B cell (primary cell): ENCODE results near the gene ZNF503. TPM values are rescaled to one million over a fixed set of nuclear protein-coding genes. Genes with fewer than 3 reads are reported as not detected.

Source experiments
- ATAC-seq: fragments of 200-7000 bp; cut with Tn5 transposase; one replicate; pipeline ENCODE4 v1.10.0; 2021; ENCODE audit warnings: low read depth, mild to moderate bottlenecking, moderate number of reproducible peaks, moderate library complexity
- CTCF ChIA-PET: fragments of 350-600 bp; sonication (Branson Sonifier 250); formaldehyde crosslinking; loops from one replicate; lab custom pipeline; 2021; ENCODE audit warnings: antibody characterized with exemption, inconsistent platforms; lab: Charles Lee
- POLR2A ChIA-PET: fragments of 350-600 bp; sonication (Branson Sonifier 250); formaldehyde crosslinking; loops from one replicate; lab custom pipeline; 2021; ENCODE audit warnings: antibody characterized with exemption; lab: Charles Lee
- DNase-seq: peaks from one replicate; pipeline ENCODE4 v3.0.0; 2013
- H2AFZ ChIP-seq: 2 replicates; pipeline ENCODE4 v1.6.1; 2012; ENCODE audit warnings: mild to moderate bottlenecking, low read depth, low read length; ENCODE audit not compliant: insufficient read depth, poor library complexity, severe bottlenecking
- H3K27ac ChIP-seq, 2 donors: 1 replicate in 1 of 2; 2 replicates in 1 of 2; pipeline ENCODE4 v1.5.1; 2012 to 2013; ENCODE audit warnings: low read length in 2 of 2, mild to moderate bottlenecking in 2 of 2, moderate library complexity in 1 of 2
- H3K27me3 ChIP-seq, 4 experiments: fragments of 200-600 bp in 1 of 4; sonication (generic) in 1 of 4; replicated peaks in 1 of 4; 1 replicate in 2 of 4; 2 replicates in 2 of 4; pipeline versions ENCODE4 v1.6.1 to v1.7.0; 2013 to 2016; ENCODE audit warnings: low read length in 3 of 4, mild to moderate bottlenecking in 2 of 4, mixed read lengths in 1 of 4, moderate library complexity in 1 of 4; ENCODE audit not compliant: insufficient read depth in 4 of 4, control insufficient read depth in 3 of 4; ENCODE audit errors: control extremely low read depth in 1 of 4
- H3K36me3 ChIP-seq, 2 experiments: replicated peaks in 1 of 2; 1 replicate in 1 of 2; 2 replicates in 1 of 2; pipeline versions ENCODE4 v1.6.1 to v1.7.1; 2013; ENCODE audit warnings: low read length in 1 of 2; ENCODE audit not compliant: insufficient read depth in 2 of 2, control insufficient read depth in 1 of 2; ENCODE audit errors: control extremely low read depth in 1 of 2, extremely low read depth in 1 of 2
- H3K4me1 ChIP-seq, 2 donors: fragments of 200-600 bp in 1 of 2; sonication (generic) in 1 of 2; 1 replicate in 1 of 2; 2 replicates in 1 of 2; pipeline versions ENCODE4 v1.5.1 to v1.6.1; 2013 to 2017; ENCODE audit warnings: low read length in 2 of 2; ENCODE audit not compliant: control insufficient read depth in 2 of 2, insufficient read depth in 2 of 2
- H3K4me2 ChIP-seq: replicated peaks from 2 replicates; pipeline ENCODE3; 2012; ENCODE audit warnings: mild to moderate bottlenecking, low read depth, low read length; ENCODE audit not compliant: poor library complexity, severe bottlenecking
- H3K4me3 ChIP-seq, 5 experiments: fragments of 200-600 bp in 1 of 5; sonication (generic) in 1 of 5; 1 replicate in 3 of 5; 2 replicates in 2 of 5; pipeline versions ENCODE4 v1.5.1 to v1.7.0; 2011 to 2016; ENCODE audit warnings: low read length in 4 of 5, mild to moderate bottlenecking in 4 of 5, low read depth in 2 of 5, control low read depth in 1 of 5, moderate library complexity in 1 of 5; ENCODE audit not compliant: insufficient read depth in 1 of 5; ENCODE audit errors: control extremely low read depth in 1 of 5, extremely low read depth in 1 of 5
- H3K79me2 ChIP-seq: fragments of 200-600 bp; sonication (generic); one replicate; pipeline ENCODE4 v1.6.0; 2016; ENCODE audit warnings: low read length; ENCODE audit not compliant: control insufficient read depth, insufficient read depth
- H3K9ac ChIP-seq: fragments of 200-600 bp; sonication (generic); 2 replicates; pipeline ENCODE4 v1.6.1; 2017; ENCODE audit warnings: mild to moderate bottlenecking, low read length, moderate library complexity
- H3K9me3 ChIP-seq, 3 donors: one replicate each; pipeline versions ENCODE4 v1.6.1 to v1.7.1; 2013; ENCODE audit warnings: low read length in 2 of 3; ENCODE audit not compliant: control insufficient read depth in 2 of 3, insufficient read depth in 1 of 3; ENCODE audit errors: control extremely low read depth in 1 of 3
- H4K20me1 ChIP-seq: 2 replicates; pipeline ENCODE4 v1.6.0; 2012; ENCODE audit warnings: mild to moderate bottlenecking, low read length; ENCODE audit not compliant: insufficient read depth, control insufficient read depth, poor library complexity, severe bottlenecking
- H3K27ac Mint-ChIP-seq: one replicate; pipeline ENCODE4 v1.8.0; 2021; ENCODE audit warnings: mixed read lengths
- H3K27me3 Mint-ChIP-seq: one replicate; pipeline ENCODE4 v1.8.0; 2021; ENCODE audit warnings: mixed read lengths
- H3K4me1 Mint-ChIP-seq: one replicate; pipeline ENCODE4 v1.8.0; 2021; ENCODE audit warnings: mixed read lengths
- H3K4me3 Mint-ChIP-seq: one replicate; pipeline ENCODE4 v1.8.0; 2021; ENCODE audit warnings: mixed read lengths
- H3K9me3 Mint-ChIP-seq: one replicate; pipeline ENCODE4 v1.8.0; 2022; ENCODE audit warnings: mixed read lengths; ENCODE audit not compliant: insufficient read depth
- EZH2 ChIP-seq: IDR thresholded peaks from 2 replicates; pipeline ENCODE4 v1.6.1; 2012; ENCODE audit warnings: borderline replicate concordance, low read depth, mild to moderate bottlenecking, moderate library complexity, low read length; ENCODE audit not compliant: insufficient read depth, poor library complexity, severe bottlenecking
- WGBS: methylation state at CpG from one replicate; pipeline ENCODE4 v1.1.5; 2013; ENCODE audit warnings: missing lambda C conversion rate; ENCODE audit not compliant: insufficient coverage; 5-methylcytosine and 5-hydroxymethylcytosine counted together
- intact Hi-C: fragments of 100-400 bp; cut with micrococcal nuclease; formaldehyde crosslinking; loops from one replicate; pipeline ENCODE4 v1.10.0; 2022
- polyA plus RNA-seq: library from polyadenylated mRNA; depleted of rRNA; stranded (reverse); fragments of >200 nt; gene quantifications from 2 replicates; pipeline ENCODE4 v1.2.3, GENCODE V29; 2012
- total RNA-seq, 2 donors: library from RNA; stranded (reverse); fragments of 120-200 nt in 1 of 2; gene quantifications; 1 replicate in 1 of 2; 2 replicates in 1 of 2; pipeline versions ENCODE4 v1.2.3 to v1.2.4, GENCODE V29; 2013 to 2022
- TF ChIP-seq, protein P1 (sequence below): fragments of 200-600 bp; IDR thresholded peaks from one replicate; pipeline ENCODE4 v1.8.0; 2022; ENCODE audit warnings: antibody characterized with exemption, mild to moderate bottlenecking

The ZNF503 gene
- total and polyA plus RNA-seq, 2 donors (not counting 1 experiment from before 2014, with no cell fraction given), result 0.04 TPM; not detected in 1

DNA sequence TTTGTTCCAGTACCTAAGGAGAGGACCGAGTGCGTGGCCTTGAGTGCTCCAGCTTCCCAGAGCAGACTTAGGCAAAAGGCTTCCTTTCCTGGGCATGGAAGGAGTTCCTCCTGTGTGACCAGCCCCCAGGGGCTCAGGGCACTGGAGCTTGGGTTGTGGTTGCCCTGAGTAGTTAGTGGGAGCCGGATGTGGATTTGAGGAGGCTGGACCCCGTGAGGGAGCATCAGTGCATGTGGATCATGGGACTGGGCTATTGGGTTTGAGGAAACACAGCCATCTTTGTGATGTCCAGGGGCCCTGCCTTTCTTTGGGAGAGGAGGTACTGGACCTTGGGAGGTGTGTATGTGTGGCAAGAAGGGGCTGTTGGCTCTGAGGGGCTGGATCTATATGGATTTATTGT lies 38.2 kb upstream of the ZNF503 start:
- 75% methylated on average over 4 of the region's 4 CpGs for WGBS
- Mint-ChIP-seq H3K27me3 (peaks cover 24% of the 10 kb centered on the region), H3K9me3 (peaks cover 10% of the 10 kb centered on the region), H3K27ac (no peak overlapping the region), H3K4me3 (no peak overlapping the region), H3K4me1 (no peaks in the 10 kb centered on the region)
- no peaks in the 10 kb centered on the region for H3K36me3 ChIP-seq
- H3K9me3 ChIP-seq, result peaks cover 4 to 11% (median 4%) of the 10 kb centered on the region in 3 donors
- H3K27me3 ChIP-seq, result peaks cover 0 to 5% (median 0%) of the 10 kb centered on the region in 4 experiments
- no peaks in the 10 kb centered on the region for H4K20me1 ChIP-seq
- H3K4me1 ChIP-seq, result no peaks in the 10 kb centered on the region
- POLR2A ChIA-PET, result no interaction called here
- H3K9ac ChIP-seq, result no peak overlapping the region
- CTCF ChIA-PET, result no interaction called here
- no peak for ATAC-seq
- no peak for DNase-seq
- no peak overlapping the region for H3K4me2 ChIP-seq
- TF ChIP-seq EZH2, result no peak
- TF ChIP-seq, protein P1, sequence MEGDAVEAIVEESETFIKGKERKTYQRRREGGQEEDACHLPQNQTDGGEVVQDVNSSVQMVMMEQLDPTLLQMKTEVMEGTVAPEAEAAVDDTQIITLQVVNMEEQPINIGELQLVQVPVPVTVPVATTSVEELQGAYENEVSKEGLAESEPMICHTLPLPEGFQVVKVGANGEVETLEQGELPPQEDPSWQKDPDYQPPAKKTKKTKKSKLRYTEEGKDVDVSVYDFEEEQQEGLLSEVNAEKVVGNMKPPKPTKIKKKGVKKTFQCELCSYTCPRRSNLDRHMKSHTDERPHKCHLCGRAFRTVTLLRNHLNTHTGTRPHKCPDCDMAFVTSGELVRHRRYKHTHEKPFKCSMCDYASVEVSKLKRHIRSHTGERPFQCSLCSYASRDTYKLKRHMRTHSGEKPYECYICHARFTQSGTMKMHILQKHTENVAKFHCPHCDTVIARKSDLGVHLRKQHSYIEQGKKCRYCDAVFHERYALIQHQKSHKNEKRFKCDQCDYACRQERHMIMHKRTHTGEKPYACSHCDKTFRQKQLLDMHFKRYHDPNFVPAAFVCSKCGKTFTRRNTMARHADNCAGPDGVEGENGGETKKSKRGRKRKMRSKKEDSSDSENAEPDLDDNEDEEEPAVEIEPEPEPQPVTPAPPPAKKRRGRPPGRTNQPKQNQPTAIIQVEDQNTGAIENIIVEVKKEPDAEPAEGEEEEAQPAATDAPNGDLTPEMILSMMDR, result no peak
- intact Hi-C loops, result no loop called here
- H2AFZ ChIP-seq, result no peak overlapping the region
- no peaks in the 10 kb centered on the region for H3K79me2 ChIP-seq
- H3K4me3 ChIP-seq, result no peak overlapping the region
- no peak overlapping the region for H3K27ac ChIP-seq

DNA sequence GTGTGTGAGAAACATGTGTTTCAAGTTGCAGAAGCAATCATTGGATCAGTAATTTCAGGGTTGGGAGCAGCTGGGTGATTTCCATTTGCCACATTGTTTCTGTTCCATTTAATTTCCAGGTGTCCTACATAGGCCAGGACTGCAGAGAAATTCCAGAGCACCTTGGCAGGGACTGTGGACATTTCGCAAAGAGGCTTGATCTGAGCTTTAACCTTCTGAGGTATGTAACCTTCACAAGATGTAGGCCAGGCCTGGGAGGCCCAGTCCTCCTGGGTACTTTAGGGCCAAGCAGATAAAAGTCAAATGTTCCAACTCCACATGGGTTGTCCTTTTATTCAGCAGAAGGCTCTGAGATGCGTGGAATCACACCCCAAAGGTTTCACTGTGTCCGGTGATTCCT lies 36.7 kb upstream of the ZNF503 start:
- H3K27me3 ChIP-seq, result peaks cover 0 to 11% (median 2%) of the 10 kb centered on the region in 4 experiments
- TF ChIP-seq EZH2, result no peak
- TF ChIP-seq, protein P1, result no peak
- H3K4me3 ChIP-seq, result no peak overlapping the region
- H3K4me2 ChIP-seq, result no peak overlapping the region
- H3K9me3 Mint-ChIP-seq, result peaks cover 4% of the 10 kb centered on the region
- no peak for ATAC-seq
- no peaks in the 10 kb centered on the region for H4K20me1 ChIP-seq
- CTCF ChIA-PET, result no interaction called here
- no peak for DNase-seq
- H3K9ac ChIP-seq, result no peak overlapping the region
- peaks cover 38% of the 10 kb centered on the region for H3K27me3 Mint-ChIP-seq
- 97% methylated on average over 2 of the region's 3 CpGs for WGBS
- H3K4me1 ChIP-seq, result no peaks in the 10 kb centered on the region
- peaks cover 2 to 3% (median 3%) of the 10 kb centered on the region in 3 donors for H3K9me3 ChIP-seq
- no peaks in the 10 kb centered on the region for H3K4me1 Mint-ChIP-seq
- H3K79me2 ChIP-seq, result no peaks in the 10 kb centered on the region
- intact Hi-C loops, result no loop called here
- H3K27ac Mint-ChIP-seq, result no peak overlapping the region
- H3K27ac ChIP-seq, result no peak overlapping the region
- H3K4me3 Mint-ChIP-seq, result no peak overlapping the region
- no peak overlapping the region for H2AFZ ChIP-seq
- POLR2A ChIA-PET, result no interaction called here
- no peaks in the 10 kb centered on the region for H3K36me3 ChIP-seq
